SJSA1 (cell line): Measurements from ENCODE around the gene MAPK7. TPM values are rescaled to one million over a fixed set of nuclear protein-coding genes. Genes with fewer than 3 reads are reported as not detected.

Experiments used
- DNase-seq, 2 experiments: peaks; one replicate each; pipeline ENCODE4 v3.0.0-alpha.2; 2015 to 2020; ENCODE audit warnings: low spot score in 2 of 2, low read depth in 1 of 2
- H3K27ac ChIP-seq: fragments of 250-450 bp; sonication (Bioruptor Pico); 2 replicates; pipeline ENCODE4 v1.5.1; 2020; ENCODE audit warnings: mild to moderate bottlenecking, moderate library complexity
- H3K27me3 ChIP-seq: fragments of 250-450 bp; sonication (Bioruptor Pico); replicated peaks from 2 replicates; pipeline ENCODE4 v1.5.1; 2020; ENCODE audit warnings: mild to moderate bottlenecking, moderate library complexity
- H3K36me3 ChIP-seq: fragments of 250-450 bp; sonication (Bioruptor Pico); 2 replicates; pipeline ENCODE4 v1.5.1; 2020; ENCODE audit warnings: mild to moderate bottlenecking
- H3K4me1 ChIP-seq: fragments of 250-450 bp; sonication (Bioruptor Pico); replicated peaks from 2 replicates; pipeline ENCODE4 v1.6.1; 2021; ENCODE audit warnings: mild to moderate bottlenecking
- H3K4me3 ChIP-seq: fragments of 250-450 bp; sonication (Bioruptor Pico); 2 replicates; pipeline ENCODE4 v1.5.1; 2020; ENCODE audit warnings: mild to moderate bottlenecking
- H3K9me3 ChIP-seq: fragments of 250-450 bp; sonication (Bioruptor Pico); replicated peaks from 2 replicates; pipeline ENCODE4 v1.5.1; 2020; ENCODE audit warnings: mild to moderate bottlenecking
- total RNA-seq: library from RNA; depleted of rRNA; stranded (reverse); fragments of >200 nt; shearing (Covaris generic); gene quantifications from 2 replicates; pipeline ENCODE4 v1.2.3, GENCODE V29; 2014

Gene MAPK7
- total RNA-seq, 1 experiment from 2014 or later: 7.8 TPM

- Histone ChIP-seq H3K36me3 (peaks cover 12% of the 10 kb centered on the region), H3K9me3 (no peaks in the 10 kb centered on the region), H3K4me1 (peaks cover 15% of the 10 kb centered on the region), H3K4me3 (no peak overlapping the region), H3K27ac (no peak overlapping the region), H3K27me3 (no peaks in the 10 kb centered on the region)
- DNase-seq: no peak
Measured at GRCh38 chr17:19337712-19338023, 40.6 kb upstream of the MAPK7 start.

- no peak overlapping the region for H3K4me3 ChIP-seq
- DNase-seq: peak; percentile 56 to 78
- no peaks in the 10 kb centered on the region for H3K9me3 ChIP-seq
- peaks cover 11% of the 10 kb centered on the region; the same call in 1 of the 2 replicates for H3K36me3 ChIP-seq
- peaks cover 13% of the 10 kb centered on the region for H3K4me1 ChIP-seq
- no peak overlapping the region for H3K27ac ChIP-seq
- H3K27me3 ChIP-seq: no peaks in the 10 kb centered on the region
Measured at GRCh38 chr17:19338031-19338990, 40.0 kb upstream of the MAPK7 start.

GRCh38 chr17:19339341-19339815, 38.9 kb upstream of the MAPK7 start:
- H3K27me3 ChIP-seq: no peaks in the 10 kb centered on the region
- no peak overlapping the region for H3K4me3 ChIP-seq
- H3K4me1 ChIP-seq: peaks cover 13% of the 10 kb centered on the region
- no peaks in the 10 kb centered on the region for H3K9me3 ChIP-seq
- no peak overlapping the region for H3K27ac ChIP-seq
- no peak for DNase-seq
- peaks cover 3% of the 10 kb centered on the region; the same call in 1 of the 2 replicates for H3K36me3 ChIP-seq

- Histone ChIP-seq H3K27me3 (no peaks in the 10 kb centered on the region), H3K27ac (no peak overlapping the region), H3K9me3 (no peaks in the 10 kb centered on the region), H3K4me3 (no peak overlapping the region), H3K4me1 (peaks cover 20% of the 10 kb centered on the region), H3K36me3 (no peaks in the 10 kb centered on the region)
- DNase-seq: no peak
Measured at GRCh38 chr17:19341211-19341631, 37.1 kb upstream of the MAPK7 start.

- H3K27me3 ChIP-seq: no peaks in the 10 kb centered on the region
- no peaks in the 10 kb centered on the region for H3K9me3 ChIP-seq
- H3K36me3 ChIP-seq: no peaks in the 10 kb centered on the region
- H3K27ac ChIP-seq: no peak overlapping the region
- H3K4me3 ChIP-seq: no peak overlapping the region
- no peak for DNase-seq
- peaks cover 27% of the 10 kb centered on the region for H3K4me1 ChIP-seq
Measured at GRCh38 chr17:19341641-19342610, 36.4 kb upstream of the MAPK7 start.

GRCh38 chr17:19342611-19343255, 35.6 kb upstream of the MAPK7 start:
- no peaks in the 10 kb centered on the region for H3K36me3 ChIP-seq
- H3K27me3 ChIP-seq: no peaks in the 10 kb centered on the region
- peaks cover 35% of the 10 kb centered on the region for H3K4me1 ChIP-seq

GRCh38 chr17:19343256-19343630, 35.1 kb upstream of the MAPK7 start:
- no peak for DNase-seq
- no peaks in the 10 kb centered on the region for H3K27me3 ChIP-seq
- no peak overlapping the region for H3K27ac ChIP-seq
- no peaks in the 10 kb centered on the region for H3K36me3 ChIP-seq
- no peaks in the 10 kb centered on the region for H3K9me3 ChIP-seq
- no peak overlapping the region for H3K4me3 ChIP-seq
- peaks cover 33% of the 10 kb centered on the region for H3K4me1 ChIP-seq

More at GRCh38 chr17:19342611-19343255, 35.6 kb upstream of the MAPK7 start:
- Histone ChIP-seq H3K9me3 (no peaks in the 10 kb centered on the region), H3K4me3 (no peak overlapping the region), H3K27ac (no peak overlapping the region)
- no peak for DNase-seq

GRCh38 chr17:19343671-19344151, 34.6 kb upstream of the MAPK7 start:
- no peaks in the 10 kb centered on the region for H3K9me3 ChIP-seq
- no peaks in the 10 kb centered on the region for H3K27me3 ChIP-seq
- no peak overlapping the region for H3K4me3 ChIP-seq
- H3K4me1 ChIP-seq: peaks cover 32% of the 10 kb centered on the region
- no peak overlapping the region for H3K27ac ChIP-seq
- H3K36me3 ChIP-seq: no peaks in the 10 kb centered on the region
- peak in 1 of 2 experiments; percentile 33 for DNase-seq

- H3K27me3 ChIP-seq: no peaks in the 10 kb centered on the region
- H3K4me1 ChIP-seq: peaks cover 32% of the 10 kb centered on the region
- no peaks in the 10 kb centered on the region for H3K36me3 ChIP-seq
- no peaks in the 10 kb centered on the region for H3K9me3 ChIP-seq
- no peak overlapping the region for H3K4me3 ChIP-seq
- H3K27ac ChIP-seq: no peak overlapping the region
- no peak for DNase-seq
Measured at GRCh38 chr17:19344311-19345066, 33.8 kb upstream of the MAPK7 start.

- Histone ChIP-seq H3K4me1 (peaks cover 32% of the 10 kb centered on the region), H3K9me3 (no peaks in the 10 kb centered on the region), H3K27me3 (no peaks in the 10 kb centered on the region), H3K27ac (no peak overlapping the region), H3K4me3 (no peak overlapping the region), H3K36me3 (no peaks in the 10 kb centered on the region)
- no peak for DNase-seq
Measured at GRCh38 chr17:19345067-19345460, 33.2 kb upstream of the MAPK7 start.

GRCh38 chr17:19345486-19346350, 32.6 kb upstream of the MAPK7 start:
- Histone ChIP-seq H3K9me3 (no peaks in the 10 kb centered on the region), H3K4me1 (peaks cover 32% of the 10 kb centered on the region), H3K4me3 (no peak overlapping the region), H3K36me3 (no peaks in the 10 kb centered on the region), H3K27ac (peak overlapping the region; percentile 56), H3K27me3 (no peaks in the 10 kb centered on the region)
- DNase-seq: no peak
